HepG2 (cell line): Measurements from ENCODE around the gene GSDMA. TPM values are rescaled to one million over a fixed set of nuclear protein-coding genes. Genes with fewer than 3 reads are reported as not detected.

Experiments
- ATF5 ChIP-seq: sonication (generic); formaldehyde crosslinking; IDR thresholded peaks from 2 replicates; pipeline ENCODE4 v1.4.0; 2020; ENCODE audit warnings: mild to moderate bottlenecking, low read depth, missing genetic modification reagents
- GLI4 ChIP-seq: sonication (generic); formaldehyde crosslinking; IDR thresholded peaks from 2 replicates; pipeline ENCODE4 v1.5.1; 2020; ENCODE audit warnings: missing genetic modification reagents, mild to moderate bottlenecking, moderate library complexity, borderline replicate concordance
- HDAC2 ChIP-seq: sonication (generic); formaldehyde crosslinking; IDR thresholded peaks from 2 replicates; pipeline ENCODE4 v1.4.0; 2020; ENCODE audit warnings: missing genetic modification reagents
- MAF1 ChIP-seq: sonication (generic); formaldehyde crosslinking; IDR thresholded peaks from 2 replicates; pipeline ENCODE4 v1.5.0; 2020; ENCODE audit warnings: missing genetic modification reagents, borderline replicate concordance
- MLXIP ChIP-seq: sonication (generic); formaldehyde crosslinking; IDR thresholded peaks from 2 replicates; pipeline ENCODE4 v1.9.0; 2021; ENCODE audit warnings: missing genetic modification reagents, borderline replicate concordance
- NONO ChIP-seq, 2 experiments: fragments of 450-650 bp in 1 of 2; sonication (generic) in 1 of 2; formaldehyde crosslinking in 1 of 2; IDR thresholded peaks in 1 of 2; conservative IDR thresholded peaks in 1 of 2; 2 replicates each; pipeline versions ENCODE4 v1.6.1 to v1.8.0; 2017 to 2022; ENCODE audit warnings: mild to moderate bottlenecking in 1 of 2, missing genetic modification reagents in 1 of 2, moderate library complexity in 1 of 2
- PBX3 ChIP-seq: sonication (generic); formaldehyde crosslinking; IDR thresholded peaks from 2 replicates; pipeline ENCODE4 v1.8.1; 2023; ENCODE audit warnings: missing genetic modification reagents, inconsistent platforms, borderline replicate concordance
- SKIL ChIP-seq: sonication (generic); formaldehyde crosslinking; IDR thresholded peaks from 2 replicates; pipeline ENCODE4 v1.8.0; 2022; ENCODE audit warnings: missing genetic modification reagents, mild to moderate bottlenecking, moderate library complexity, borderline replicate concordance
- SRSF9 ChIP-seq: fragments of 200-400 bp; formaldehyde crosslinking; IDR thresholded peaks from 2 replicates; pipeline ENCODE4 v1.6.1; 2018; ENCODE audit warnings: borderline replicate concordance, mild to moderate bottlenecking, low read depth, low read length; ENCODE audit not compliant: insufficient read depth, poor library complexity, severe bottlenecking
- THAP11 ChIP-seq: IDR thresholded peaks from 2 replicates; pipeline ENCODE4 v1.6.1; 2016; ENCODE audit warnings: missing biosample characterization, missing genetic modification reagents
- U2AF2 ChIP-seq: fragments of 200-400 bp; formaldehyde crosslinking; IDR thresholded peaks from 2 replicates; pipeline ENCODE4 v1.6.1; 2017; ENCODE audit warnings: low read depth, mild to moderate bottlenecking, low read length
- ZBTB26 ChIP-seq: IDR thresholded peaks from 2 replicates; pipeline ENCODE4 v1.6.1; 2016; ENCODE audit warnings: missing compliant biosample characterization, missing genetic modification reagents, borderline replicate concordance
- ZFP41 ChIP-seq: sonication (generic); formaldehyde crosslinking; IDR thresholded peaks from 2 replicates; pipeline ENCODE4 v1.4.0; 2020; ENCODE audit warnings: mild to moderate bottlenecking, missing genetic modification reagents, borderline replicate concordance
- ZFP62 ChIP-seq: sonication (generic); formaldehyde crosslinking; IDR thresholded peaks from 2 replicates; pipeline ENCODE4 v1.4.0; 2020; ENCODE audit warnings: missing genetic modification reagents
- ZNF3 ChIP-seq: IDR thresholded peaks from 2 replicates; pipeline ENCODE4 v1.7.0; 2017; ENCODE audit warnings: inconsistent platforms
- ZNF317 ChIP-seq: sonication (generic); formaldehyde crosslinking; IDR thresholded peaks from 2 replicates; pipeline ENCODE4 v1.5.0; 2020; ENCODE audit warnings: mild to moderate bottlenecking, missing genetic modification reagents
- ZNF430 ChIP-seq: sonication (generic); formaldehyde crosslinking; IDR thresholded peaks from 2 replicates; pipeline ENCODE4 v1.9.0; 2021; ENCODE audit warnings: mild to moderate bottlenecking, missing genetic modification reagents
- ZNF737 ChIP-seq: sonication (generic); formaldehyde crosslinking; IDR thresholded peaks from 2 replicates; pipeline ENCODE4 v1.5.0; 2020; ENCODE audit warnings: missing genetic modification reagents, mild to moderate bottlenecking, borderline replicate concordance
- ZSCAN31 ChIP-seq: sonication (generic); formaldehyde crosslinking; IDR thresholded peaks from 2 replicates; pipeline ENCODE4 v1.5.0; 2020; ENCODE audit warnings: low read depth, mild to moderate bottlenecking, missing genetic modification reagents
- polyA plus RNA-seq, 8 experiments: library from polyadenylated mRNA; depleted of rRNA in 3 of 8; stranded (reverse) in 7 of 8; unstranded in 1 of 8; fragments of >200 nt; fragmentation: Illumina TruSeq in 4 of 8; extraction: Trizol in 4 of 8; gene quantifications; 2 replicates each; pipeline versions ENCODE4 v1.2.1 to v1.2.3, GENCODE V29; 2011 to 2016; ENCODE audit warnings: low read depth in 4 of 8, missing spikeins in 1 of 8, mixed read lengths in 1 of 8; ENCODE audit not compliant: insufficient read depth in 1 of 8
- total RNA-seq, 5 experiments: library from RNA; depleted of rRNA; stranded (reverse); fragments of >200 nt; fragmentation: Illumina TruSeq; extraction: Trizol; gene quantifications; 2 replicates each; pipeline ENCODE4 v1.2.3, GENCODE V29; 2016; ENCODE audit warnings: low read depth in 1 of 5

The GSDMA gene
- total and polyA plus RNA-seq, 2 of the 13 experiments (the other 11 are each of a cell fraction or from before 2014, with no cell fraction given), result not detected

- TF ChIP-seq PBX3 (CRISPR knock-in tag) (no peak), SRSF9 (no peak), MAF1 (peak; percentile 85; the same call in 1 of the 2 replicates), ZFP41 (peak; percentile 95; the same call in 1 of the 2 replicates), THAP11 (CRISPR knock-in tag) (peak; percentile 97), NONO (IDR thresholded peaks at IDR 0.05) (no peak), NONO (CRISPR knock-in tag; conservative IDR thresholded peaks at IDR 0.05) (peak; percentile 97), ZFP62 (CRISPR knock-in tag) (peak; percentile 67; the same call in 1 of the 2 replicates), ZNF430 (CRISPR knock-in tag) (peak; percentile 95), ZSCAN31 (peak; percentile 96), HDAC2 (CRISPR knock-in tag) (peak; percentile 97), SKIL (CRISPR knock-in tag) (peak; percentile 75), ATF5 (CRISPR knock-in tag) (peak; percentile 54; the same call in 1 of the 2 replicates), ZNF3 (CRISPR knock-in tag) (peak; percentile 60; the same call in 1 of the 2 replicates), ZBTB26 (CRISPR knock-in tag) (peak; percentile 87), U2AF2 (no peak), ZNF317 (CRISPR knock-in tag) (peak; percentile 83), GLI4 (CRISPR knock-in tag) (peak; percentile 98), MLXIP (CRISPR knock-in tag) (peak; percentile 85), ZNF737 (CRISPR knock-in tag) (no peak)
Measured at GRCh38 chr17:39980351-39981206, 17.8 kb downstream of the GSDMA start, which contains the start of gene PSMD3 (continued).
